T47D (cell line): Measurements from ENCODE around the gene LRP10.
"Not testable (repeated sequence)": the region's sequence is repeated elsewhere in the genome, so short reads cannot be mapped to it uniquely, and the experiment has no call there.

Experiments used
- DNase-seq, 2 experiments: peaks; one replicate each; pipeline versions ENCODE4 v3.0.0 to v3.0.0-alpha.2; 2011 to 2012; ENCODE audit warnings: low read depth in 1 of 2, low spot score in 1 of 2
- JUND ChIP-seq: IDR thresholded peaks from 2 replicates; pipeline ENCODE4 v1.6.1; 2012; ENCODE audit warnings: low read depth
- in situ Hi-C: cut with HindIII; loops from 2 replicates; pipeline ENCODE4 v1.10.0; 2016; ENCODE audit warnings: low sequenced_read_pairs, low pct_unique_long_range_greater_than_20kb

The LRP10 gene, protein sequence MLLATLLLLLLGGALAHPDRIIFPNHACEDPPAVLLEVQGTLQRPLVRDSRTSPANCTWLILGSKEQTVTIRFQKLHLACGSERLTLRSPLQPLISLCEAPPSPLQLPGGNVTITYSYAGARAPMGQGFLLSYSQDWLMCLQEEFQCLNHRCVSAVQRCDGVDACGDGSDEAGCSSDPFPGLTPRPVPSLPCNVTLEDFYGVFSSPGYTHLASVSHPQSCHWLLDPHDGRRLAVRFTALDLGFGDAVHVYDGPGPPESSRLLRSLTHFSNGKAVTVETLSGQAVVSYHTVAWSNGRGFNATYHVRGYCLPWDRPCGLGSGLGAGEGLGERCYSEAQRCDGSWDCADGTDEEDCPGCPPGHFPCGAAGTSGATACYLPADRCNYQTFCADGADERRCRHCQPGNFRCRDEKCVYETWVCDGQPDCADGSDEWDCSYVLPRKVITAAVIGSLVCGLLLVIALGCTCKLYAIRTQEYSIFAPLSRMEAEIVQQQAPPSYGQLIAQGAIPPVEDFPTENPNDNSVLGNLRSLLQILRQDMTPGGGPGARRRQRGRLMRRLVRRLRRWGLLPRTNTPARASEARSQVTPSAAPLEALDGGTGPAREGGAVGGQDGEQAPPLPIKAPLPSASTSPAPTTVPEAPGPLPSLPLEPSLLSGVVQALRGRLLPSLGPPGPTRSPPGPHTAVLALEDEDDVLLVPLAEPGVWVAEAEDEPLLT

DNA sequence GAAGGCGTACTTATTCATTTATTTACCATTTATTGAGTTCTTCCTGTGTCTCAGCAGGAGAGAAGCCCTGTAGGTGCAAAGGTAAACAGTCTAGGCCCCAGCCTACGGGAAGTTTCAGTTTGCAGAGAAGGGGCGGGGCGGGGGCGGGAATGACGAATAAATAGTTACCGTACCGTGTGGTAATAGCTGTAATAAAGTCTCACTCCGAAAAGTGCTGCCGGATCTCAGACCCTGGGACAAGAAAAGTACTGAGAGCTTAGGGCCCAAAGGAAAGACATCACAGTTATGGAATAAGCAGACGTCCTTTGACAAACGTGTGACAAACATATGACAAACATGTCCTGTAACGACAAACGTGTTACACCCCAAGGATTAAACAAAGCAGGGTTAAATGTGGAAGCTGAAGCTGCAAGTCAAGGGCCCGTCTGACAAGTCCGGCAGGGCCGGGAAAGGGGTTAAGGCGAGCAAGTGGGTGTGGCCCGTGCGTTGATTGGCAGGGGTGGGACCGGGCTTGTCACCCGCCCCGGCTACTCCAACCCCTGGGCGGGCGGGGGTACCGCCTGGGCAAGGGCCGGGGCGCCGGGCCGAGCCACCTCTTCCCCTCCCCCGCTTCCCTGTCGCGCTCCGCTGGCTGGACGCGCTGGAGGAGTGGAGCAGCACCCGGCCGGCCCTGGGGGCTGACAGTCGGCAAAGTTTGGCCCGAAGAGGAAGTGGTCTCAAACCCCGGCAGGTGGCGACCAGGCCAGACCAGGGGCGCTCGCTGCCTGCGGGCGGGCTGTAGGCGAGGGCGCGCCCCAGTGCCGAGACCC lies at the start of gene LRP10:
LRP10 (plus strand) TSS at position 517 of the 809 bp plus-strand sequence. CDS start 564 bp downstream, outside the sequence.
- TF ChIP-seq JUND, result no peak
- peak; percentile 52 to 96 for DNase-seq
- in situ Hi-C loops, result no loop called here

DNA sequence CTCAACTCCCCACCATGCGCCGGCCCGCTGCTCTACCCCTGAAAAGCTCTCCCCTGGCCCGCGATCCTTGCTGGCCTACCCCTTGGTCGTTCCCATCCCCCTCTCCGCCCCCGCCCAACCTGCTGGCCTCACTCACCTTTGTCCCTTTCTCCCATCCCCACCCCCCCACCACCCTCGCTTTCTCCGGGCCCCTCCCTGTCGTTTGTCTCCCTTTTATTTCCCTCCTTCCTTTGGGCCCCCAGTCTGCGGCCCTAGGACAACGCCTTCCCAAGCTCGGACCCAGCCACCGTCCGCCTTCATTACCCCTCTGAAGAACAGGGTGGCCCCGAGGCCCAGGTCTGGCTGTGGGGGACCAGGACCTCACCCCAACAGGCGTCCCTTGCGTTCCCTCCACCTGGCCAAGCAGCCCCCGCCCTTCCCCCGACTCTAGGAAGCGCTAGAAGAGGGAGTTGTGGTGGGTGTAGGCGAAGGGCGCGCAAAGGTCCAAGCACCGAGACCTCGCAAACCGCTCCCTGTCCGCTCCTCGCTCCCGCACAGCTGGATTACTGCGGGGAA lies 49.4 kb upstream of the LRP10 start:
- in situ Hi-C loops, result no loop called here
- no peak for TF ChIP-seq JUND
- DNase-seq, result no peak

DNA sequence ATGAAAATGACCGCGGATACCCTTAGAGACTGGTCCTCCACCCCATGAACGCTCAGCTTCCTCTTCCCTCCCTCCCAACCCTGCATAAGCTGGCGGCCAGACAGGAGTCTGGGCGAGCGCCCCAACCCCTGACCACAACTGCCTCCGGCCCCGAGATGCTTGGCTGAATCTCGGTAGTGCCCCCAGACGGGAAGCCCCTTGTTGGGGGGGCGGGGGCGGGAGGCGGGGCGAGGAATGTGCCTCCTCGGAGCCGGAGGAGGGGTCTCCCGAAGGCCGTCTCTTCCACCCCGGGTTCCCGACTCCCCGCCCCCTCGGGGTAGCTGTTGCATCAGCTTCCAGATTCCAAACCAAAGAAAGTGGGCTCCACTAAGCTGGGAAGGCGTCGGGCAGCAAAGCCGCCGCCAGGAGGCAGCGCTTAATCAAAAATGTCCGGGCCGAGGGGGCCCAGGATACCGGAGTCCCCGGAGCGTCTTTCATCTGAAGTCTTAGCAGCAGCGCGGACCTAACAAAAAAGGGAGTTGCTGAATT lies 48.9 kb upstream of the LRP10 start:
- in situ Hi-C loops, result no loop called here
- no peak for TF ChIP-seq JUND

GRCh38 chr14:22824711-22825359 lies 46.7 kb upstream of the LRP10 start:
- in situ Hi-C loops, result no loop called here
- DNase-seq, result no peak
- no peak for TF ChIP-seq JUND

More for the DNA sequence above, 48.9 kb upstream of the LRP10 start:
- DNase-seq, result peak in 1 of 2 experiments; percentile 69

GRCh38 chr14:22829076-22829660 lies 42.4 kb upstream of the LRP10 start:
- in situ Hi-C loops, DNase-seq: not testable (repeated sequence)

DNA sequence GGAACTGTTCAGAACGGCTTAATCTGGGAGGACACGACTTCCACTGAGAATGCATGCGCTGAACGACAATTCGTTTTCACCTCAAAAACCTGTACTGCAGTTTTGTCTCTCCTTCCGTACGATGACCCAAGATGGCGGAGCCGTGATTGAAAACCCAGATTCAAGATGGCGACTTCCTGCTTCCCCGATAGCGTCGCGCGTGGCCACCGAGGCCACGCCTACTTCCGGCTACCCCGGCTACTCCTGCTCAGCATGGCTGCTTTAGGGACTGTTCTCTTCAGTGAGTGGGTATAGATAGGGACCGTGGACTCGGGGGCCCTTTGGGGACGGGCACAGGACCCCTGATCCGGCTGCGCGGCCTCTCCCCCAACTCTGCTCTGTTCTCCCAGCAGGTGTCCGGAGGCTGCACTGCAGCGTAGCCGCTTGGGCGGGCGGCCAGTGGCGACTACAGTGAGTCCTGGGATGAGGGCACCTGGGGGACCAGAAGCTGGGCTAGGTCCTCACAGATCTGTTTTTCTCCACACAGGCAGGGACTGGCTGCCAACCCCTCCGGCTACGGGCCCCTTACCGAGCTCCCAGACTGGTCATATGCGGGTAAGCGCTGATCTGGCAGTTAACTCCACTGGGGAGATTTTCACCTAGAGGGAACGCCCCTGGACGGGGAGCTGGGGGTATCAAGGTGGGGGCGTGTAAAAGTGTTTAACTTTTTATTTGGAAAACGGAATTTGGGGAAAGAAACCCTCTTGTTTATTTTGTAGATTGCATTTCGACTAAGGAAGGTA lies 41.7 kb upstream of the LRP10 start, which contains the start of gene MRPL52:
MRPL52 (plus strand) TSS at position 227 of the 782 bp plus-strand sequence; CDS start at position 253, 26 bp downstream.
- in situ Hi-C loops, result no loop called here
- no peak for TF ChIP-seq JUND
- peak; percentile 65 to 87 for DNase-seq

DNA sequence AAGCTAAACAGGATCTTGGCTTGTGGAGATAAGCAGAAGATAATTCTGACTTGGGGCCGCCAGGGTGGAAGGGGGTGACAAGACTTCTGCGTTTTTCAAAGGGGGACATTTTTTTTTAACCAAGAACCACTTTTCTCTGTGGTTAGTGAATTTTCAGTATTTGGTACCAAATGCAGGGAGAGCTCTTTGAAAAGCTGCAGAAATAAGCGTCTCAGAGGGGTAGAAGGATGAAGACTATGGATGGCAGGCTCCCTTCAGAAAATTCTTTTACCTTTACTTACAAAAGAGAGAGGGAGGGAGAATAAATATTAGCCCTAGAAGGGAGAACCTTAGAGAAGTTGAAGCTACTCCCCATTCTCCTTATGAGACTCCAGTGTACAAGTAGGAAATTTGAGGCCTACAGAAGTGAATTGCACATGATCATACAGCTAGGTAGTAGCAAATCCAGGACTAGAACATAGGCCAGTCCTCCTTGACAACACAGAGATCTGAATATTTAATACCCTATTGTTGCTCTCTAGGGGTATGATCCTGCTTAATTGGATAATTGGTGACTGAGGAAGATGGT lies 41.0 kb upstream of the LRP10 start:
- DNase-seq, result no peak
- TF ChIP-seq JUND, result no peak
- in situ Hi-C loops, result no loop called here

DNA sequence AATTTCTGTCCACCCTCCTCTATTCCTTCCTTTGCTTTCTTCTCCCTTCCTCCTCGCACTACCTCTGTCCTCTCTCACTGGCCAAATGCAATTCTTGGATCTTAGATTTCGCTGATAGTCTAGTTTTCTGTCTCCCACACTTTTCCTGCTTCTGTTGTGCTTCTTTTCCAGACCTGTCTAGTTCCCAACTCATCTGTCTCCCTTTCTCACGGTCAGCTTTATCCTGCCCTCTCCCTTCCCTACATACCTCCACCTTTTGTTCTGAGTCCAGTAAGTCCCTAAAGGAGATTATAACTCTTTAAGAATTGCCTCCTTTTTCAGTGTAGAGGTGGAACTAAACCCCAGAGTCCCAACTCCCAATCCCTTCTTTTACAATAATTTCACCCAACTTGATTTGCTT lies 36.0 kb upstream of the LRP10 start:
- no peak for TF ChIP-seq JUND
- DNase-seq, result no peak
- in situ Hi-C loops, result no loop called here

DNA sequence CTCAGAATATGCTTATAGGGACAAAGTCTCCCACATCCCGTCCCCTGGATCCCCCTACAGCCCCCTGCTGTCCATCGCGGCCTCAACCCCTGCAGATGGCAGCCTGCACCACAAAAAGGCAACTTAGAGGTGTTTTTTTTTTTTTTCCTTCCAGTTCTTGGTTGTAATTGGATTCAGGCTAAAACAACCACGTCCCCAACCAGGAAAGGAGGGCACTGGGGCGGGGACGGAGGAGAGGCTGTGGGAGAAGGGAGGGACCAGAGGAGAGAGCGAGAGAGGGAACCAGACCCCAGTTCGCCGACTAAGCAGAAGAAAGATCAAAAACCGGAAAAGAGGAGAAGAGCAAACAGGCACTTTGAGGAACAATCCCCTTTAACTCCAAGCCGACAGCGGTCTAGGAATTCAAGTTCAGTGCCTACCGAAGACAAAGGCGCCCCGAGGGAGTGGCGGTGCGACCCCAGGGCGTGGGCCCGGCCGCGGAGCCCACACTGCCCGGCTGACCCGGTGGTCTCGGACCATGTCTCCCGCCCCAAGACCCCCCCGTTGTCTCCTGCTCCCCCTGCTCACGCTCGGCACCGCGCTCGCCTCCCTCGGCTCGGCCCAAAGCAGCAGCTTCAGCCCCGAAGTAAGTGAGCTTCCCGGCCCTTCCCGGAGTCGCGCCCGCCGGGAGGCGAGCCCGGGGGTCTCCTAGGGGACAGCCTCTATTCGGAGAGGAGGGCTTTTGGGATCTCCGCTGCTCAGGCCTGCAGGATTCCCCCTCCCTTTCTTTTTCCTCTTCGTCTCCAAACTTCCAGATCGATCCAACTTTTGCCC lies 35.0 kb upstream of the LRP10 start, which contains the start of gene MMP14:
MMP14 (plus strand) TSS at position 285 of the 813 bp plus-strand sequence; CDS start at position 518, 233 bp downstream.
- TF ChIP-seq JUND, result no peak
- in situ Hi-C loops, result no loop called here
- no peak for DNase-seq
